ENCODE measurements around the gene PHACTR1.

PHACTR1 gene

DNA sequence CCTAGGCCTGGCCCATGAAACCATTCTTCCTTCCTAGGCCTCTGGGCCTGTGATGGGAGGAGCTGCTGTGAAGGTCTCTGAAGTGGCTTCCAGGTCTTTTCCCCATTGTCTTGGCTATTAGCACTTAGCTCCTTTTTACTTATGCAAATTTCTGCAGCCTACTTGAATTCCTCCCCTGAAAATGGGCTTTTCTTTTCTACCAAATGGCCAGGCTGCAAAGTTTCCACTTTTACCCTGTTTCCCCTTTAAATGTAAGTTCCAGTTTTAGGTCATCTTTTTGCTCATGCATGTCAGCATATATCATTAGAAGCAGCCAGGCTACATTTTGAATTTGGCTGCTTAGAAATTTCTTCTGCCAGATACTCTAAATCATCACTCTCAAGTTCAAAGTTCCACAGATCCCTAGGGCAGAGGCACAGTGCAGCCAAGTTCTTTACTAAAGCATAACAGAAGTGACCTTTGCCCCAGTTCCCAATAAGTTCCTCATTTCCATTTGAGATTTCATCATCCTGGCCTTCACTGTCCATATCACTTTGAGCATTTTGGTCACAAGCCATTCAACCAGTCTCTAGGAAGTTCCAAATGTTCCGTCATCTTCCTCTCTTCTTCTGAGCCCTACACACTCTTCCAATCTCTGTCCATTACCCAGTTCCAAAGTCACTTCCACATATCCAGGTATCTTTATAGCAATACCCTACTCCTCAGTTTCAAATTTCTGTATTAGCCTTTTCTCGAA lies 539.9 kb downstream of the PHACTR1 start:
- Histone ChIP-seq H3K9me3 (ENCODE audit: control insufficient read depth, insufficient read depth, low read length) (no peaks in the 10 kb centered on the region), H3K27ac (ENCODE audit: low read length) (no peak overlapping the region), H3K36me3 (ENCODE audit: control insufficient read depth, insufficient read depth, low read length) (no peaks in the 10 kb centered on the region), H3K4me3 (ENCODE audit: low read length) (no peak overlapping the region), H3K4me1 (ENCODE audit: control insufficient read depth, insufficient read depth, low read length) (no peaks in the 10 kb centered on the region), H3K27me3 (ENCODE audit: control insufficient read depth, insufficient read depth, low read length) (no peaks in the 10 kb centered on the region)
- no CpG with 5 or more reads among the region's 2 CpGs for WGBS (ENCODE audit: insufficient coverage, insufficient read length)
- DNase-seq (ENCODE audit: low read depth, low spot score): no peak

DNA sequence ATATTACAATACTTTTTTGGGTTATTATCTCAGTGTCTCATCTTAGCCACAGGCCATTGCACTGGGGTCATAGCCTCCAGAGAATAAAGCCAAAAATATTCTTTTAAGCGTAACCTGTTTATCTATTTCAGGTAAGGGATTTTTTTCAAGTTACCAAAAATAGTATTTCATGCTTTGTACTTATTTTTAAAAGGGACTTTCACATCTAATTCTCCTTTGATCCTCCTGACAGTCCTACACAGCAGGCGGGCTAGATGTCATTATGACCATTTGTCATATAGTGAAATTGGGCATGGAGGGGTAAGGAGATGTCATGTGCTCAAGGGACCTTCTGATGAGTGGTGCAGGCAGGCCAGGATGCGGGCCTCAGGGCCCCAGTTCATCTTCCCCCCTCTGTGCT lies 542.8 kb downstream of the PHACTR1 start:
- Histone ChIP-seq H3K36me3 (ENCODE audit: control insufficient read depth, insufficient read depth, low read length) (no peaks in the 10 kb centered on the region), H3K4me3 (ENCODE audit: low read length) (no peak overlapping the region), H3K27me3 (ENCODE audit: control insufficient read depth, insufficient read depth, low read length) (no peaks in the 10 kb centered on the region), H3K27ac (ENCODE audit: low read length) (no peak overlapping the region), H3K9me3 (ENCODE audit: control insufficient read depth, insufficient read depth, low read length) (no peaks in the 10 kb centered on the region), H3K4me1 (ENCODE audit: control insufficient read depth, insufficient read depth, low read length) (no peaks in the 10 kb centered on the region)
- no CpG with 5 or more reads among the region's 3 CpGs for WGBS (ENCODE audit: insufficient coverage, insufficient read length)
- DNase-seq (ENCODE audit: low read depth, low spot score): no peak

DNA sequence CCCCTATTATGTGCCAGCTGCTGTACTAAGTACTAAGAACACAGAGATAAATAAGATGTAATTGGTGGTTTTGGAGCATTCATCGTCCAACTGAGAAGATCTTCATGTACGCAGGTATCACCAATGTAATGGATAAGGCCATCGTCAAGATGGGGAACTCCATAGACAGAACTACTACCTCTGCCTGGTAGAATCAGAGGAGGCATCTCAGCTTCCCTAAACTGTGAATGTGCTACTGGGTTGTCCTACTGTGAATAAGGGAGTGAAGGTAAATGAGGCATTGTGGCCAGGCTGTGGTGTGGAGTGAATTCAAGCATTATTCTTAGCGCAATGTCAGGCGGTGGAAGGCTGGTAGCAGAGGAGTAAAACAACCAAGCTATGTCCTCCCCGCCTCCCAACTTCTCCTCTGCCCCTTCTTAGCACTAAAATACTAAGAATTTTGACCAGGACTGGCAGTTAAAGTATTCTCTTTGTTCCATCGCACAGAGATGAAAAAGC lies 543.6 kb downstream of the PHACTR1 start:
- Histone ChIP-seq H3K9me3 (ENCODE audit: control insufficient read depth, insufficient read depth, low read length) (no peaks in the 10 kb centered on the region), H3K4me3 (ENCODE audit: low read length) (no peak overlapping the region), H3K4me1 (ENCODE audit: control insufficient read depth, insufficient read depth, low read length) (no peaks in the 10 kb centered on the region), H3K27me3 (ENCODE audit: control insufficient read depth, insufficient read depth, low read length) (no peaks in the 10 kb centered on the region), H3K27ac (ENCODE audit: low read length) (no peak overlapping the region), H3K36me3 (ENCODE audit: control insufficient read depth, insufficient read depth, low read length) (no peaks in the 10 kb centered on the region)
- WGBS (ENCODE audit: insufficient coverage, insufficient read length): no CpG with 5 or more reads among the region's 7 CpGs
- no peak for DNase-seq (ENCODE audit: low read depth, low spot score)

DNA sequence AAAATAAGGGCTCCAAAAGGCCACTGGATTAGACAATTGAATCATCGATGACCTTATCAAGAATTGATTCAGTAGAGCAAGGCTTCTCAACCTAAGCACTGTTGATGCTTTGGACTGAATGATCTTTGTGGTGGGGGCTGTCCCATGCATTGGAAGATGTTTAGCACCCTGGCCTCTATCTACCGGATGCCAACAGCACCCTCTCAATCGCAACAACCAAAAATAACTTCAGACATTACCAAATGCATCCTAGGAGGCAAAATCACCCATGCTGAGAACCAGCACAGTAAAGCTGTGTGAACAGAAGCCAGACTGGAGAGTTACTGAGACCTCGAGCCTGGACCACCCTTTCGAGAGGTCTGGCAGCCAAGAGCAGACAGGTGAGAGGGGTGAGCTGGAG lies 544.3 kb downstream of the PHACTR1 start:
- Histone ChIP-seq H3K27me3 (ENCODE audit: control insufficient read depth, insufficient read depth, low read length) (no peaks in the 10 kb centered on the region), H3K27ac (ENCODE audit: low read length) (no peak overlapping the region), H3K9me3 (ENCODE audit: control insufficient read depth, insufficient read depth, low read length) (no peaks in the 10 kb centered on the region), H3K36me3 (ENCODE audit: control insufficient read depth, insufficient read depth, low read length) (no peaks in the 10 kb centered on the region), H3K4me3 (ENCODE audit: low read length) (no peak overlapping the region), H3K4me1 (ENCODE audit: control insufficient read depth, insufficient read depth, low read length) (no peaks in the 10 kb centered on the region)
- WGBS (ENCODE audit: insufficient coverage, insufficient read length): no CpG with 5 or more reads among the region's 5 CpGs
- DNase-seq (ENCODE audit: low read depth, low spot score): no peak

DNA sequence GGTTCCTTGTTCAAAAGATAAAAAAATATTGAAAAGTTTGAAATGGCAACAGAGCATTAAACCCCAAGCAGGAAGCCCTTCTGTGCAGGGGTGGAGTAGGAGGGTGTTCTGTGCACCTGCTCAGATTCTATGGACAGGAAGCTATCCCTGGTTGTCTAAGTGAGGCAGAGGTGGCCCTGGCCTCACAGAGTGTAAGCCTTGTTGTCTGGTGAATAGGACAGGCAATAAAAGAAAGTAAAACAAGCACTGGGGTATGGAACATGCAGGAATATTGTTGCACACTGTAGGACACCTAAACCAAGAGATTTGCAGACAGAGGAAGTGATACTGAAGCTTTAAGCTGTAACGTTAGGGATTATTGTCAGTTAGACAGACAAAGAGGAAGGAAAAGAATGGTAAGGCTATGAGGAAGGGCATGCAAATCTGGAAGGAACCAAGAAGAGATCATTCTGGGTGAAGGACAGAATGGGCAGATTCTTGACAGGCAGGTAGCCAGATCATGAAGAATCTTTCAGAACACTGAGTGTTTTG lies 545.0 kb downstream of the PHACTR1 start:
- Histone ChIP-seq H3K36me3 (ENCODE audit: control insufficient read depth, insufficient read depth, low read length) (no peaks in the 10 kb centered on the region), H3K4me1 (ENCODE audit: control insufficient read depth, insufficient read depth, low read length) (no peaks in the 10 kb centered on the region), H3K4me3 (ENCODE audit: low read length) (no peak overlapping the region), H3K27me3 (ENCODE audit: control insufficient read depth, insufficient read depth, low read length) (no peaks in the 10 kb centered on the region), H3K27ac (ENCODE audit: low read length) (no peak overlapping the region), H3K9me3 (ENCODE audit: control insufficient read depth, insufficient read depth, low read length) (no peaks in the 10 kb centered on the region)
- DNase-seq (ENCODE audit: low read depth, low spot score): no peak
- no CpG with 5 or more reads among the region's 1 CpG for WGBS (ENCODE audit: insufficient coverage, insufficient read length)

DNA sequence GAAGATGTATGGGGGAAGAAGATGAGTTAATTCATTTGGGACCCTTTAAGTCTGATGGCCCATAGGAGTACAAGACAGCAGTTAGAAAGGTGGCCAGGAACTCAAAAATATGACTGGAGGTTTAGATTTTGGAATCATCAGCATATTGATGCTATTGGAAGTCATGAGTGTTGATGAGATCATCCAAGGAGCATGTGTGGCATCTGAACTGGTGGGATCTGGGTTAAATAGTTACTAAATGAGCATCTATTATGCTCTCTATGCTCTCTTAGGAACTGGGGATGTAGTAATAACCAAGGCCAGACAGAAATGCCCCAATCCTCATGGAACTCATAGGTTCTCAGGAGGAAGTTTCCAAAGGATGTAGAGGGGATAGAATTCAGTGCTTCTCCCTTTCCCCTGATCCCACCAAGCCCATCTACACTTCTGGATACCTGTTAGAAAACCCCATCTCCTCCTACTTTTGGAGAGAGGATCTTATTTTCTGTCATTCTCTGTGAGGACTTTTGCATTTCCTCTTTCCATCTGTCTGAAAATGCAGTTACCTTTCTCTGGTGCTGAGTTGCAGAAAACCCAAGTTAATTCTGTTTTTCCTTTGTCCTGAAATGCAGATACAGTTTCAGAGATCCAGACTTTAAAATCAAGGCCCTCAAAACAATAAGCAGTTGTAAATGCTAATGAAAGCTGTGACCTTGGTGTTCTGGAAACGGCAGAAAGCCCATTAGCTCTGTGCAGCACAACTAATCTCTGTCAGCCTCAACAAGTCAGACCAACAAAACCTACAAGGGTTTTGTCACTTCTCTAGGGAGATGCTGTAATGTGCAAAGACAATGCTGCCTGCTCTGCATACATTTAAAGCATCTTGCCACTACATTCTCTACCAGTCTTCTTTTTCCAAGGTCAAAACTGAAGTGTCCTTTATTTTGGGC lies 546.0 kb downstream of the PHACTR1 start:
- DNase-seq (ENCODE audit: low read depth, low spot score): no peak
- Histone ChIP-seq H3K27ac (ENCODE audit: low read length) (no peak overlapping the region), H3K4me1 (ENCODE audit: control insufficient read depth, insufficient read depth, low read length) (no peaks in the 10 kb centered on the region), H3K36me3 (ENCODE audit: control insufficient read depth, insufficient read depth, low read length) (no peaks in the 10 kb centered on the region), H3K4me3 (ENCODE audit: low read length) (no peak overlapping the region), H3K27me3 (ENCODE audit: control insufficient read depth, insufficient read depth, low read length) (no peaks in the 10 kb centered on the region), H3K9me3 (ENCODE audit: control insufficient read depth, insufficient read depth, low read length) (no peaks in the 10 kb centered on the region)
- WGBS (ENCODE audit: insufficient coverage, insufficient read length): no CpG with 5 or more reads among the region's 1 CpG

- no CpG with 5 or more reads among the region's 6 CpGs for WGBS (ENCODE audit: insufficient coverage, insufficient read length)
- Histone ChIP-seq H3K27me3 (ENCODE audit: control insufficient read depth, insufficient read depth, low read length) (no peaks in the 10 kb centered on the region), H3K4me3 (ENCODE audit: low read length) (no peak overlapping the region), H3K36me3 (ENCODE audit: control insufficient read depth, insufficient read depth, low read length) (no peaks in the 10 kb centered on the region), H3K27ac (ENCODE audit: low read length) (no peak overlapping the region), H3K4me1 (ENCODE audit: control insufficient read depth, insufficient read depth, low read length) (no peaks in the 10 kb centered on the region), H3K9me3 (ENCODE audit: control insufficient read depth, insufficient read depth, low read length) (no peaks in the 10 kb centered on the region)
- DNase-seq (ENCODE audit: low read depth, low spot score): no peak
Observed at GRCh38 chr6:13263669-13264068, 547.1 kb downstream of the PHACTR1 start.

GRCh38 chr6:13267142-13267651 lies 550.6 kb downstream of the PHACTR1 start:
- H3K36me3 ChIP-seq (ENCODE audit: control insufficient read depth, insufficient read depth, low read length): no peaks in the 10 kb centered on the region
- H3K9me3 ChIP-seq (ENCODE audit: control insufficient read depth, insufficient read depth, low read length): no peaks in the 10 kb centered on the region
- no peaks in the 10 kb centered on the region for H3K27me3 ChIP-seq (ENCODE audit: control insufficient read depth, insufficient read depth, low read length)
- 0 out of 2 replicates have a peak, but pooled peaks cover 1% of the 10 kb centered on the region for H3K4me1 ChIP-seq (ENCODE audit: control insufficient read depth, insufficient read depth, low read length)
- DNase-seq (ENCODE audit: low read depth, low spot score): no peak
- H3K27ac ChIP-seq (ENCODE audit: low read length): no peak overlapping the region
- H3K4me3 ChIP-seq (ENCODE audit: low read length): no peak overlapping the region
- WGBS (ENCODE audit: insufficient coverage, insufficient read length): no CpG with 5 or more reads among the region's 2 CpGs

DNA sequence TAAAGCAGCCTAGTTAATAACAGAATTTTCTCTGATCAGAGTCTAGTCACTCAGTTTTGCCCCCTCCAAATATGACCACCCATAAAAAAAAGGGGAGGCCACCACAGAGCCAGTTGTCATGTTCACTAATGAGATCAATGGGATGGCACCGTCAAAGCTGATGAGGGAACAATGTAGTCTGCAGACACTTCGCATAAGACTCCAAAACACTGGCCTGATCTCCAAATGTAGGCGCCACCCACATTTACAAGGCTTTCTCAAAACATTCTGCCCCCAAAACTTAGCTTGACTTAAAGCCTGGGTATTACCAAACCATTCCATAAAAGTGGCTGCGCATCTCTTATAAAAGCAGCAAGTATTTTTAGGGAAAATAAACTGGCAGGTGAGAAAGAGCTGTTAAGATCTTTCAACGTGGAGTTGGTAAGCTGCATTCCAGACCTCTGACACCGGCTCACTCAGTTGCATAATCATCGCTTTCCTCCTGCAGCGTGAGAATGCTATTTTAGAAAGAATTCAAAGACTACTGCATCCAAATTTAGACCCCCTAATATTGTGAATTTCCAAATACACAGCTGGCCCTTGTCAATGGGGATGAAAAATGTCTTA lies 552.4 kb downstream of the PHACTR1 start:
- WGBS (ENCODE audit: insufficient coverage, insufficient read length): no CpG with 5 or more reads among the region's 8 CpGs
- 0 out of 2 replicates have a peak, but pooled peaks cover 1% of the 10 kb centered on the region for H3K4me1 ChIP-seq (ENCODE audit: control insufficient read depth, insufficient read depth, low read length)
- H3K27ac ChIP-seq (ENCODE audit: low read length): no peak overlapping the region
- H3K4me3 ChIP-seq (ENCODE audit: low read length): no peak overlapping the region
- no peaks in the 10 kb centered on the region for H3K9me3 ChIP-seq (ENCODE audit: control insufficient read depth, insufficient read depth, low read length)
- H3K27me3 ChIP-seq (ENCODE audit: control insufficient read depth, insufficient read depth, low read length): no peaks in the 10 kb centered on the region
- H3K36me3 ChIP-seq (ENCODE audit: control insufficient read depth, insufficient read depth, low read length): no peaks in the 10 kb centered on the region
- no peak for DNase-seq (ENCODE audit: low read depth, low spot score)
